GM18505 (cell line): ENCODE results near the gene MAP4K3.
A peak's percentile ranks its signal among the peaks of the same experiment; 100 is the strongest.

Source experiments
- ATAC-seq: cut with Tn5 transposase; IDR thresholded peaks from one replicate; pipeline ENCODE4 v1.9.1; 2021; ENCODE audit not compliant: unreplicated experiment
- POLR2A ChIP-seq: IDR thresholded peaks from 4 replicates; pipeline ENCODE4 v1.6.1; 2011; ENCODE audit warnings: borderline replicate concordance; ENCODE audit not compliant: insufficient read depth, insufficient read length; ENCODE audit errors: extremely low read depth

Gene MAP4K3

DNA sequence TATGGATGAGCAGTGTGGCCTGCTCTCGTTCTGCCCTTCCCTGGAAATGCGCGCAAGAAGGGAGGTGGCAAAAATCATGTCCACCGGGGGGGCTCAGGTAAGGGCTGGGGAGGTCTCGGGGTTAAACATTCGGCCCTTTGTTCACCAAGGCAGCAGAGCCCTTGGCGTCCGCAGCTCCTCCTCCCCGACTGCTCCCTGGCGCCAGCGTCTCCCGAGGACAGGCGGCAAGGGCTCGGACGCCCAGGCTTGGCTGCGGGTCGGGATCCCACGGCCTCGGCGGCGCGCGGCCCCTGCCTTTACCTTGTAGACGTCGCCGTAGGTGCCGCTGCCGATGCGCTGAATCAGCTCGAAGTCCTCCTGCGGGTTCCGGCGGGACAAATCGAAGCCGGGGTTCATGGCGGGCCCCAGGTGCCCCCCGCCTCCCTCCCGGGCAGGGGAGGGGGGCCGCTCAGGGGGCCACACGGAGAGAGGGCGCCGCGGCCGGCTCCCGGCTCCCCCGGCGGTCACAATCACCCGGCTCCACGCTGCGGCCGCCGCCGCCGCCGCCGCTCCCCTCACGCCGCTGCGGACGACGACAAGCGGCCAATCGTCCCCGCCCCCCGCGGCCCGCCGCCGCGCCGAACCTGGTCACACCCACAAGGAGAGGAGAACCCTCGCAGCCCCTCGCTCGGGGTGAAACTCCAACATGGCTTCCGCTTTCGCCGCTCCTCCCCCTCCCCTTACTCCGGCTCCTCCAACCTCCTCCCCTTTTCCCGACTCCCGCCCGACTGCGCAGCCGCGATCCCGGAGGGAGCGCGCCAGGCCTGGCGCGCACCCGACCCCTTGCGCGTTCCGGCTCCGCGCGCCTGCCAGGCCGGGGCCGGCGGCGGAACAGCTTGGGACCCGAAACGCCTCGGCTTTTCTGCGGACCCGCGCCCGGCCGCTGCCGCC is at the start of gene MAP4K3:
Gene MAP4K3, minus strand, starts transcription at position 694 of the 930 bp plus-strand sequence. Its CDS starts 298 bp downstream, at position 396.
- peak; percentile 71 for ATAC-seq
- TF ChIP-seq POLR2A = peak; percentile 64

DNA sequence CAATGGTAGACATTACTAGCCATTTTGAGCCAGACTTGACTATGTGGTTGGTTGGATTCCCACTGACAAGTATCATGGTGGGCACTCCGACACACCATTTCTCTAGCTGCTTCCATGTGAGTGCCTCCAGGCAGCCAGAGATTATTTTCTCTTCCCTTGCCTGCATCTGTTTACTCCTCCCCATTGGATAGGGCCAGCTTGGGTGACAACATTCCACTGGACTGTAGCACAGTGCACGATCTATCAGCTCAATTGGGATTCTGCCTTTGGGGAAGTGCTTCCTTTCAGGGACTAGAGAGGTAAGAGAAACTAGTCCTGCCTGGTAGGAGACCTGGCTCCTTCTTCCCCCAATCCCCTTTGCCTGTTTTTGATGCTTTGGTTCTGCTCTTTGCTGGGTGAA is 49.0 kb upstream of the MAP4K3 start:
- no peak for TF ChIP-seq POLR2A
- no peak for ATAC-seq

DNA sequence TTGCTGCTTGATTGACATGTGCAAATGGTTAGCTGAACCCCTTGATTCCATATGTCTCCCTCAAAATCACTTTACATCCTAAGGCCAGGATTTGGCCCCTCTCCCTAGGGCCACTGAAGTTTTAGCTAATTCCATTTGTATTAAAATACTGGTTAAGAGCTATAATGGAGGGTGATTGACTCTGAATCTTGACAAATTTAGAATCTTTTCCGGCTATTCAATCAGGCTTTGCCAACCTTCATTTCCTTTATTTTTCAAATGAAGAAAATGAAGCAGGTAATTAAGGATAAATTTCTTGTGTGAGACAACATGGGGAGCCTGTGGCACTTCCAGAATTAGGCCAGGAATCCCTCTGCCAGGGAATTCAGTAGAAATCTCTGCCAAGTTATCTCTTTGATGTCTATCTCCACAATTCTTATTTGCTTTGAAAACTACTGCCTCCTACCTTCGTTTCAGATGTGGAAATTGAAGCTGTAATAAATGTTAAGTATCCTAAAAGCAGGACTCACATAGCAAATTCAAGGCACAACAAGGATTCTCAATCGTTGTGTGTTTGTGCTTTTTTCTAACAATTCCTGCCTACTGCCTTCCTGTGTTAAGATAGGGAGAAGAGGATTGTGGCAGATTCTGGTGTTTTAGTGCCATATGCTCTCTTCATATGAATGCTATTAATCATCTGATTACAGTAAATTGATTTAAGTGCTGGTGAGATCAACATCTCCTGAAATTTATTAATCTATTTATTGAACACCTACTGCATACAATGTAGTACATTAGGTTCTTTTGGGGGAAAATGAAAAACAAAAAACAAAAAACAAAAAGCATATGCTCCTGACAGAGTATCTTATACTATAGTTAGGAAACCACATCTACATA is 47.8 kb upstream of the MAP4K3 start:
- no peak for ATAC-seq
- TF ChIP-seq POLR2A = no peak

DNA sequence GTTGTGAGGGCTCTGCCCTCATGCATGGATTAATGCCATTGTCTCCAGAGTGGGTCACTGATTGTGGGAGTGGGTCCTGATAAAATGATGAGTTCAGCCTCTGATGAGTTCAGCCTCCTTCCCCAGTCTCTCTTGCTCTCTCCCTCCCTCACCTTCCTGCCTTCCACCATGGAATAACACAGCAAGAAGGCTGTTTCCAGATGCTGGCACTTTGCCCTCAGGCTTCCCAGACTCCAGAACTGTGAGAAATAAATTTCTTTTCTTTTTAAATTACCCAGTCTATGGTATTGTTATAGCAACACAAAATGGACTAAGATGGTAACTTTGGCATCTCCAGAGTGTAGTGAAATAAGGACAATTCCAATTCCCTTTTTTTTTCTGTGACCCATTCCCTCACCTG is 47.1 kb upstream of the MAP4K3 start:
- no peak for ATAC-seq
- no peak for TF ChIP-seq POLR2A

DNA sequence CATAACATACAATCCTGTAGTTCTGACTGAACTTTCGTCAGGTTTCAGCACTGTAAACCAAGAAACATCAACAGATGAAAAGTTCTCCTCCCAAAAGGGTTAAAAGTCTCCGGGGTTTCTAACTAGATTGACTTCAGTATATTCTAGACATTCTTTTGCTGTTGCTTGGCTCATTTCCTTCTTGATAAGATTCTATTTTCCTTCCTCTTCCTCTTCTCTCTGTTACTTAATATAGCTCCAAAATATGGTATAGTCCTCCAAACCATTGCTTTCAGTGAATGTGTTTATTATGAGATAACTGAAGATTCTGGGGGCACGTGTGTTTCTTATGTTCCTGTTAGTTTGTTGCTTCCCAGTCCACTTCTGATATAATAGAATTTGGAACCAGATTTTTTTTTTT is 46.4 kb upstream of the MAP4K3 start:
- ATAC-seq = no peak
- TF ChIP-seq POLR2A = no peak

DNA sequence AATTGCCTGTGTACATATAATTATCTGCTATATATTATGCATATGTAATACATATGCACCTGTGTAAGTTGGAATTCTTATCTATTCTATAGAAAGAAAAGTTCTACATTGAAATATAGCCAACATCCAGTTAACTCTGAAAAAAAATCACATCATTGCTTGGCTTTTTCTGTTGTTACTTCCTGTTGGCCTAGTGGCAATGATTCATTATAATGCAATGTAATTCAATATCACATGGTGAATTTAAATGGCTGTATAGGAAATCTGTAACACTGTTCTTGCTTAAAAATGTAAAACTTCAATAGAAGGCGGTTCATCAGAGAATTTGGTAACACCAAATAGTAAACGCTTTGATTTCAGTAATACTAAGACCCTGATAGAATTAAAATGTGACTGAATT is 44.5 kb upstream of the MAP4K3 start:
- no peak for ATAC-seq
- no peak for TF ChIP-seq POLR2A

DNA sequence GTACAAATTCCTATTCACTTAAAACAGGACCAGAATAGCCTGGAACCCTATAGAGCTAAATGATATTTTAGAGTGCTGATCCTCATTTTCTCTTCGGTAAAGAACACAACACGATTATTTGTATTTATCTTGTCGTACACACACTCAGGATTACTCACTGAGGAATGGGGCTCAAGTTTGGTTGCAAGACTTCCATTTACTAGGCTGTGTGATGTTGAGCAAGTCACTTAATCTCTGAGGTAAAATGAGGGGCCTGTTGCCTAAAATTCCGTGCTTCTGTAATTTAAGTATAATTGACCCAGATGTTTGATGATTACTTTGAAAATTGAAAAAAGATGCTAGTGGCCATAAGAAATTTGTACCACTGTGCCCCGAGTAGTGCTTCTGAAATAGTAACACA is 42.6 kb upstream of the MAP4K3 start:
- no peak for TF ChIP-seq POLR2A
- ATAC-seq = no peak

DNA sequence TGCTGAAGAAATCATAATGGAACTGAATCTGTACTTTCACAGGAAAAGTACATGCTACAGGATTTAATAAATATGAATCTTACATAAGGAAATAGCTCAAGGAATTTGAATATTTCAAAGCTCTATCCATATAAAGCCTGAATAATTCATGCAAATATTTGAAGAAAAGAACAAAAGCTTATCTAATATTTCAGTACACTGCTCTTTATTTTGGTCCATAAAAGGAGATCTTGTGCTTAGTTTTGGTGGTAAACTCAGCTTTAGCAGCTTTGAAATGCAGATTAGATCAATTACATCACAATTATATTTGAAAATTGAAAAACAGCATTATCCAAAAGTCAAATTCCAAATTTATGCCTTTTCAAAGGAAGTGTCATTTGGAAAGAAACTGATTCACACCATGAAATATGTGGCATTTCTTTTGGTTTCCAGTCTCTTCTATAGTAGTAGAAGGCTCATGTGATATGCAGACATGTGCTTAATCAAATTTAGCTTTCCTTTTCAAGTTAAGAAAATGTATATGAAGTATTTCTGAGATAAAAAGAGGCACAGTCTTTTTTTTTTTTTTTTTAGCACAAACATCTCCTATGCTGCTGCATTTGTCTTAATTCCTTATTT is 42.1 kb upstream of the MAP4K3 start:
- ATAC-seq = no peak
- no peak for TF ChIP-seq POLR2A

DNA sequence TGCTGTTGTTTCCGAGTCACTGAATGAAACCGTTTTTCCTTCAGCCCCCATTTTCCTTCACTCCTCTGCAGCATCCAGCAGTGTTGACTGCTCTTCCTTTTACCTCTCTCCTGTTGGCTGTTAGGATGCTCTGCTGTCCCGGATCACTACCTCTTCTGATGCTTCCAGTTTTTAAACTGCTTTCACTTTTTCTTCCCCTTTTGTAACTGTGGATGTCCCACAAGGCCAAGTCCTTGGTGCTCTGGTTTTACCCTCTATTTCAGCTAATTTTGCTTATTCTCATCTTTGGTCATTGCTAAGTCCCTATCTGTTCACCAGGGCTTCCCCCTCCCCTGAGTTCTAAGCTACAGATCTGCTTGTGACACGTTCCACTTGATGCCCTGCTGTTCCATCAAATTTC is 39.4 kb upstream of the MAP4K3 start:
- TF ChIP-seq POLR2A = no peak
- ATAC-seq = peak; percentile 93

DNA sequence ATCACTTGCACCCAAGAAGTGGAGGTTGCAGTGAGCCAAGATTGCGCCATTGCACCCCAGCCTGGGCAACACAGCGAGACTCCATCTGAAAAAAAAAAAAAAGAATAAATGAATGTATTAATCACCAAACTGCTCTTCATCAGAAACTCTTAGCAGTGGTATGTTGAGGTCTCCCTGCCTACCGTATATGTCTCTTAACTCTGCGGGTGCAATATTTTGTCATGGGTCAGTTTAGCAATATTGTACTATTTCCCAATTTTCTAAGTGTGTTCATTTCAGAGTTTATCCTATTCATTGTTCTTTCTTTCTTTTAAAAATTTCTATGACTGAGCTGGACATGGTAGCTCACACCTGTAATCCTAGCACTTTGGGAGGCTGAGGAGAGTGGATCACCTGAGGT is 37.9 kb upstream of the MAP4K3 start:
- no peak for ATAC-seq
- TF ChIP-seq POLR2A = no peak

DNA sequence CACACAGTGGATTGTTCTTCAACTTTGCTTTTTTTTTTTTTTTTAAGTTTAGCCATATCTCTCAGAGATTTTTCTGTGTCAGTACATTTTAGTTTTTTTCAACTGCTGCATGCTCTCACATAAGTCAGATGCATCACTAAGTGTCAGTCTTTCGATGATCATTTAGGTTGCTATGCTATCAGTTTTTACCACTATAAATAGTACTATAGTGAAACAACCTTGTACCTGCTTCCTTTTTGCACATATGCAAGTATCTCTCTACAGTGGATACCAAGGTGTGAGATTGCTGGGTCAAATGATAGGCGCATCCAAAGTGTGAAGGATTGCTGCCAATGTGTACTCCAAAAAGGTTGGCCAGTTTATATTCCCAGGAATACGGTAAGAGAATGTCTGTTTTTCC is 33.5 kb upstream of the MAP4K3 start:
- peak; percentile 54 for ATAC-seq
- TF ChIP-seq POLR2A = no peak

DNA sequence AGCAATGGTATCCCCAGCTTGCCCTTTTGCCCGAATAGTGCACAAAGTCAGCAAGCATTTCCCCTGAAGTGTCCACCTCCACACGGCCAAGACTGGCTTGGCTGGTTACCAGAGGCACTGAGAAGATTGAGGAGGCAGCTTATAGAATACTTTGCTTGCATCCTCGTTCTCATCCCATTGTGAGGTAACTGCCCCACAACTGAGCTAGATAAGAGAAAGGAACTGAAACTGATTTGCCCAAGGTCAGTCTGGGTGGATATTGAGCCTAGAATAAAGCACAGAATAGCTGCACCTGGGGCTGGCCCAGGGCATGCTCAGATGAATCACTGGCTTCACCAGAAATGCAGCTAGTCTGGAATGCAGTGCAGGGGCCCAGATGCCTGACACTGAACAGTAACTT is 32.7 kb upstream of the MAP4K3 start:
- ATAC-seq = peak; percentile 88
- no peak for TF ChIP-seq POLR2A

DNA sequence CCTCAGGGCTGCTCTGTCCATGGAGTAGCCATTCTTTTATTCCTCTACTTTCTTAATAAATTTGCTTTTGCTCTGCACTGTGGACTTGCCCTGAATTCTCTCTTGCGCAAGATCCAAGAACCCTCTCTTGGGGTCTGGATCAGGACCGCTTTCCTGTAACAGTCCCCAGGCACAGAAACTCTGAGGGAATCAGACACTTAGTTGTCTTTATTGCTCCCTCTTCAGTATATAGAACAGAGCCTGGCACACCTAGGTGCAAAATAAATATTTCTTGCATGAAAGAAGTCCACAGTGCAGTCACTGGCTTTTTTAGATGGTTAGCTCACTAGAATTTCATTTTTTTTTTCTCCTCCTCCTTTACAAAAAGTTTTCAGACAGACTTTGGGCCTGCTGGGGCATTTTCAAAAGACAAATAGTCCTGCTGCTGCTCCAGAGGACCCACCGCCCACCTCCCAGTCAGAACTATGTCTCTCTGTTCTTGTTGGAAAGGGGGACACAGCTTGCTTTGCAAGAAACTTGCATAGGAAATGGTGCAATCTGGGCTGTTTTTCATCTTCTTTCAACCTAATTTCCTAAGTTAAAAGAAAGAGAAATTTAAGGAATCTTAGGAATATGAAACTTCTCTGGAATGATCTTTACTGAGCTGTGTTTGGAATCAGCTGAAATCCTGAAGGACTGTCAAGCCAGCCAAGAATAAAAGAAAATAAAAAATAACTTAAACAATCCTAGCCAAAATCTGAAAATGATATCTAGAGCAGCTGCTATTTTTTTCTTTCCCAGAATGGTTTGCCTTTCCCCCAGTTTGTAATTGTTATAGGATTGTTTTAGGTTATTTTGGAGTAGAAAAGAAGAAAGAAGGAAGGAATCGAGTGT is 31.7 kb upstream of the MAP4K3 start:
- TF ChIP-seq POLR2A = no peak

DNA sequence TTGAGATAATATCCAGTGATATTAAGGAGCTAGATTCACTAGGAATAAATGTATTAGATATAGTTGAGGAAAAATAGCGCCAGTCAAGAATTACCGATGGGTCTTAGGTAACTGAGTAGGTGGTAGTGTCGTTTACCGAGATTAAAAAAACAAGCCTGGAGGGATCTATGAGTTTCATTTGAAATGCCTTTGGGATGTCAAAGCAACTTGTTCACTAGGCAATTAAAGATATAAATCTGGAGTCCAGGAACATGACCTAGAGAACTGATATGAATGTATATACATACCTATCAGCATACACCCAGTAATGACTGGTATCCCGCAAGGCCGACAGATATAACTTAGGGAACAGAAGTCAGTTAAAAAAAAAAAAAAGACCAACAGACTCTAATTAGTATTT is 29.2 kb upstream of the MAP4K3 start:
- TF ChIP-seq POLR2A = no peak
- no peak for ATAC-seq

More for the DNA sequence above, 31.7 kb upstream of the MAP4K3 start:
- ATAC-seq = no peak
